ENCODE data around the gene TENT5A.

The TENT5A gene

GRCh38 chr6:81777586-81778268 is 25.2 kb upstream of the TENT5A start:
- no peak for TF ChIP-seq TAF1 (IDR thresholded peaks at IDR 0.05; ENCODE audit: borderline replicate concordance, insufficient read depth, low read length)
- no peak for TF ChIP-seq SIN3A (IDR thresholded peaks at IDR 0.05; ENCODE audit: borderline replicate concordance, insufficient read depth, low read length)
- TF ChIP-seq REST (IDR thresholded peaks at IDR 0.05; ENCODE audit: insufficient read depth in 1 of 2, low read depth in 2 of 2, low read length in 2 of 2): no peak
- TF ChIP-seq POLR2AphosphoS5 (IDR thresholded peaks at IDR 0.05; ENCODE audit: low read depth, low read length): no peak
- TF ChIP-seq FOXP2 (optimal IDR thresholded peaks at IDR 0.05; ENCODE audit: borderline replicate concordance, extremely low read depth, extremely low read length, insufficient read depth): no peak

- TF ChIP-seq TAF1 (IDR thresholded peaks at IDR 0.05; ENCODE audit: borderline replicate concordance, insufficient read depth, low read length) (no peak), FOXP2 (optimal IDR thresholded peaks at IDR 0.05; ENCODE audit: borderline replicate concordance, extremely low read depth, extremely low read length, insufficient read depth) (no peak), REST (IDR thresholded peaks at IDR 0.05; ENCODE audit: insufficient read depth in 1 of 2, low read depth in 2 of 2, low read length in 2 of 2) (no peak), POLR2AphosphoS5 (IDR thresholded peaks at IDR 0.05; ENCODE audit: low read depth, low read length) (no peak), SIN3A (IDR thresholded peaks at IDR 0.05; ENCODE audit: borderline replicate concordance, insufficient read depth, low read length) (no peak)
These were observed 22.1 kb upstream of the TENT5A start for GRCh38 chr6:81774542-81774941.

GRCh38 chr6:81773887-81774286 is 21.4 kb upstream of the TENT5A start:
- TF ChIP-seq FOXP2 (optimal IDR thresholded peaks at IDR 0.05; ENCODE audit: borderline replicate concordance, extremely low read depth, extremely low read length, insufficient read depth): no peak
- TF ChIP-seq SIN3A (IDR thresholded peaks at IDR 0.05; ENCODE audit: borderline replicate concordance, insufficient read depth, low read length): no peak
- no peak for TF ChIP-seq TAF1 (IDR thresholded peaks at IDR 0.05; ENCODE audit: borderline replicate concordance, insufficient read depth, low read length)
- no peak for TF ChIP-seq REST (IDR thresholded peaks at IDR 0.05; ENCODE audit: insufficient read depth in 1 of 2, low read depth in 2 of 2, low read length in 2 of 2)
- TF ChIP-seq POLR2AphosphoS5 (IDR thresholded peaks at IDR 0.05; ENCODE audit: low read depth, low read length): no peak

GRCh38 chr6:81772741-81773140 is 20.3 kb upstream of the TENT5A start:
- no peak for TF ChIP-seq TAF1 (IDR thresholded peaks at IDR 0.05; ENCODE audit: borderline replicate concordance, insufficient read depth, low read length)
- no peak for TF ChIP-seq POLR2AphosphoS5 (IDR thresholded peaks at IDR 0.05; ENCODE audit: low read depth, low read length)
- TF ChIP-seq FOXP2 (optimal IDR thresholded peaks at IDR 0.05; ENCODE audit: borderline replicate concordance, extremely low read depth, extremely low read length, insufficient read depth): no peak

- TF ChIP-seq TAF1 (IDR thresholded peaks at IDR 0.05; ENCODE audit: borderline replicate concordance, insufficient read depth, low read length) (no peak), POLR2AphosphoS5 (IDR thresholded peaks at IDR 0.05; ENCODE audit: low read depth, low read length) (no peak), FOXP2 (optimal IDR thresholded peaks at IDR 0.05; ENCODE audit: borderline replicate concordance, extremely low read depth, extremely low read length, insufficient read depth) (no peak), REST (IDR thresholded peaks at IDR 0.05; ENCODE audit: insufficient read depth in 1 of 2, low read depth in 2 of 2, low read length in 2 of 2) (no peak), SIN3A (IDR thresholded peaks at IDR 0.05; ENCODE audit: borderline replicate concordance, insufficient read depth, low read length) (no peak)
These were observed 18.6 kb upstream of the TENT5A start for GRCh38 chr6:81771097-81771496.

Measured in PFSK-1 (cell line).